Testis (tissue), 2 donors: ENCODE measurements around the gene TRIP4.

Experiments
- POLR2A ChIP-seq: fragments of 450-650 bp; IDR thresholded peaks from one replicate; pipeline ENCODE4 v1.6.1; 2017; ENCODE audit warnings: antibody characterized with exemption, mild to moderate bottlenecking, moderate library complexity
- TF ChIP-seq, protein P1 (sequence below), 3 experiments: fragments of 450-650 bp in 2 of 3; fragments of 200-600 bp in 1 of 3; sonication (generic) in 1 of 3; IDR thresholded peaks; one replicate each; pipeline ENCODE4 v1.5.1; 2016 to 2019; ENCODE audit warnings: antibody characterized with exemption in 3 of 3, mild to moderate bottlenecking in 2 of 3, moderate library complexity in 1 of 3

DNA sequence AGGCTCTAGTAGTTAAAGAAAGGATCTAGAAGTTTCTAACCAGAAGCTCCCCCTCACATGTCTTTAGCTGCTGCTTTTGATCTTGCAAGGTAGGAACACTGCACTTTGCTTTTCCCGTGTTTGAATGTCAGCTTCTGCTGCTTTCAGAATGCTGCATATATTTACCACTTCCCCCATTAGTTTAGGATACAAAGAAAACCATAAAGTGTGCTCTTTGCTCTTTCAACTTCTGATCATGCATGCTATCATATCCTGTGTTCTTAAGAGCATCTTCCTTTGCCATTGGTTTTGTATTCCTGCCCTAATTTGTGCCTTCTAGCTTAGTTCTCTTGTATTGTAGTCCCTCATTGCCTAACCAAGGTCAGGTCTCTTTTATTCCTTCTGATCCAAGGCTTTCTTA is 116.0 kb downstream of the TRIP4 start:
- TF ChIP-seq, protein P1, sequence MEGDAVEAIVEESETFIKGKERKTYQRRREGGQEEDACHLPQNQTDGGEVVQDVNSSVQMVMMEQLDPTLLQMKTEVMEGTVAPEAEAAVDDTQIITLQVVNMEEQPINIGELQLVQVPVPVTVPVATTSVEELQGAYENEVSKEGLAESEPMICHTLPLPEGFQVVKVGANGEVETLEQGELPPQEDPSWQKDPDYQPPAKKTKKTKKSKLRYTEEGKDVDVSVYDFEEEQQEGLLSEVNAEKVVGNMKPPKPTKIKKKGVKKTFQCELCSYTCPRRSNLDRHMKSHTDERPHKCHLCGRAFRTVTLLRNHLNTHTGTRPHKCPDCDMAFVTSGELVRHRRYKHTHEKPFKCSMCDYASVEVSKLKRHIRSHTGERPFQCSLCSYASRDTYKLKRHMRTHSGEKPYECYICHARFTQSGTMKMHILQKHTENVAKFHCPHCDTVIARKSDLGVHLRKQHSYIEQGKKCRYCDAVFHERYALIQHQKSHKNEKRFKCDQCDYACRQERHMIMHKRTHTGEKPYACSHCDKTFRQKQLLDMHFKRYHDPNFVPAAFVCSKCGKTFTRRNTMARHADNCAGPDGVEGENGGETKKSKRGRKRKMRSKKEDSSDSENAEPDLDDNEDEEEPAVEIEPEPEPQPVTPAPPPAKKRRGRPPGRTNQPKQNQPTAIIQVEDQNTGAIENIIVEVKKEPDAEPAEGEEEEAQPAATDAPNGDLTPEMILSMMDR (IDR thresholded peaks at IDR 0.05), result no peak
- TF ChIP-seq POLR2A, result no peak
